Muscle layer of colon (tissue), 2 donors: ENCODE data around the gene UNK.

Experiments
- H3K27ac ChIP-seq: one replicate; pipeline ENCODE4 v1.7.0; 2013; ENCODE audit warnings: low read depth, mild to moderate bottlenecking, low read length, moderate library complexity
- H3K27me3 ChIP-seq, 2 donors: one replicate each; pipeline ENCODE4 v1.7.0; 2013; ENCODE audit warnings: low read length in 2 of 2, mild to moderate bottlenecking in 2 of 2; ENCODE audit not compliant: insufficient read depth in 2 of 2, control insufficient read depth in 1 of 2
- H3K36me3 ChIP-seq: one replicate; pipeline ENCODE4 v1.7.0; 2013; ENCODE audit warnings: mild to moderate bottlenecking, low read length; ENCODE audit not compliant: insufficient read depth
- H3K4me1 ChIP-seq: one replicate; pipeline ENCODE4 v1.7.0; 2013; ENCODE audit warnings: mild to moderate bottlenecking, low read length; ENCODE audit not compliant: insufficient read depth
- H3K4me3 ChIP-seq, 2 donors: one replicate each; pipeline ENCODE4 v1.7.0; 2013; ENCODE audit warnings: low read length in 2 of 2, low read depth in 1 of 2, mild to moderate bottlenecking in 1 of 2, moderate library complexity in 1 of 2
- H3K9ac ChIP-seq: one replicate; pipeline ENCODE4 v1.7.0; 2013; ENCODE audit warnings: low read length
- H3K9me3 ChIP-seq: one replicate; pipeline ENCODE4 v1.7.0; 2013; ENCODE audit warnings: mild to moderate bottlenecking, low read length
- donor health status: abdominal sarcoma.
- donor health status: Adenocarcinoma of cecum.

Gene UNK

GRCh38 chr17:75784473-75785015 lies at the start of gene UNK:
UNK (plus strand) TSS chr17:75784806; CDS start chr17:75784881, 75 bp downstream.
- H3K4me3 ChIP-seq = peak within 1 kb of the TSS; percentile 57 to 88
- H3K4me1 ChIP-seq = peaks cover 39% of the 10 kb centered on the region
- peak within 1 kb of the TSS; percentile 81 for H3K9ac ChIP-seq

GRCh38 chr17:75736173-75736835 lies 48.3 kb upstream of the UNK start:
- H3K27ac ChIP-seq = no peak overlapping the region
- H3K4me3 ChIP-seq = no peak overlapping the region
- no peaks in the 10 kb centered on the region for H3K27me3 ChIP-seq
- H3K4me1 ChIP-seq = no peaks in the 10 kb centered on the region
- H3K9ac ChIP-seq = no peak overlapping the region
- no peaks in the 10 kb centered on the region for H3K9me3 ChIP-seq
- no peaks in the 10 kb centered on the region for H3K36me3 ChIP-seq

More at GRCh38 chr17:75784473-75785015, at the start of gene UNK:
- Histone ChIP-seq H3K27me3 (no peaks in the 10 kb centered on the region), H3K36me3 (no peaks in the 10 kb centered on the region), H3K27ac (peak within 1 kb of the TSS; percentile 96), H3K9me3 (no peaks in the 10 kb centered on the region)

- no peaks in the 10 kb centered on the region for H3K27me3 ChIP-seq
- H3K9me3 ChIP-seq = no peaks in the 10 kb centered on the region
- H3K4me3 ChIP-seq = no peak overlapping the region
- no peaks in the 10 kb centered on the region for H3K4me1 ChIP-seq
- no peak overlapping the region for H3K9ac ChIP-seq
- no peaks in the 10 kb centered on the region for H3K36me3 ChIP-seq
- H3K27ac ChIP-seq = no peak overlapping the region
Observed at GRCh38 chr17:75737133-75737962, 47.3 kb upstream of the UNK start.

- H3K4me3 ChIP-seq = no peak overlapping the region
- no peak overlapping the region for H3K9ac ChIP-seq
- no peaks in the 10 kb centered on the region for H3K27me3 ChIP-seq
- no peaks in the 10 kb centered on the region for H3K36me3 ChIP-seq
- no peak overlapping the region for H3K27ac ChIP-seq
- no peaks in the 10 kb centered on the region for H3K9me3 ChIP-seq
- H3K4me1 ChIP-seq = no peaks in the 10 kb centered on the region
Observed at GRCh38 chr17:75738218-75738802, 46.3 kb upstream of the UNK start.

- H3K4me1 ChIP-seq = no peaks in the 10 kb centered on the region
- no peaks in the 10 kb centered on the region for H3K9me3 ChIP-seq
- no peak overlapping the region for H3K27ac ChIP-seq
- no peak overlapping the region for H3K4me3 ChIP-seq
- no peak overlapping the region for H3K9ac ChIP-seq
- no peaks in the 10 kb centered on the region for H3K36me3 ChIP-seq
- H3K27me3 ChIP-seq = no peaks in the 10 kb centered on the region
Observed at GRCh38 chr17:75739174-75739573, 45.4 kb upstream of the UNK start.

GRCh38 chr17:75739801-75740200 lies 44.8 kb upstream of the UNK start:
- Histone ChIP-seq H3K4me1 (no peaks in the 10 kb centered on the region), H3K4me3 (no peak overlapping the region), H3K27ac (no peak overlapping the region), H3K36me3 (no peaks in the 10 kb centered on the region), H3K27me3 (no peaks in the 10 kb centered on the region), H3K9me3 (no peaks in the 10 kb centered on the region), H3K9ac (no peak overlapping the region)

GRCh38 chr17:75740215-75740614 lies 44.4 kb upstream of the UNK start:
- no peaks in the 10 kb centered on the region for H3K4me1 ChIP-seq
- H3K27me3 ChIP-seq = no peaks in the 10 kb centered on the region
- no peaks in the 10 kb centered on the region for H3K36me3 ChIP-seq
- no peak overlapping the region for H3K9ac ChIP-seq
- no peak overlapping the region for H3K27ac ChIP-seq
- no peak overlapping the region for H3K4me3 ChIP-seq
- H3K9me3 ChIP-seq = no peaks in the 10 kb centered on the region

GRCh38 chr17:75740631-75741077 lies 44.0 kb upstream of the UNK start:
- Histone ChIP-seq H3K9me3 (no peaks in the 10 kb centered on the region), H3K27ac (no peak overlapping the region), H3K4me3 (no peak overlapping the region), H3K36me3 (no peaks in the 10 kb centered on the region), H3K27me3 (no peaks in the 10 kb centered on the region), H3K4me1 (no peaks in the 10 kb centered on the region), H3K9ac (no peak overlapping the region)

GRCh38 chr17:75742337-75742736 lies 42.3 kb upstream of the UNK start:
- Histone ChIP-seq H3K4me1 (no peaks in the 10 kb centered on the region), H3K9ac (no peak overlapping the region), H3K27me3 (no peaks in the 10 kb centered on the region), H3K36me3 (no peaks in the 10 kb centered on the region), H3K27ac (no peak overlapping the region), H3K9me3 (no peaks in the 10 kb centered on the region), H3K4me3 (no peak overlapping the region)

GRCh38 chr17:75743625-75744206 lies 40.9 kb upstream of the UNK start:
- no peaks in the 10 kb centered on the region for H3K9me3 ChIP-seq
- H3K4me1 ChIP-seq = peaks cover 5% of the 10 kb centered on the region
- H3K9ac ChIP-seq = no peak overlapping the region
- no peaks in the 10 kb centered on the region for H3K27me3 ChIP-seq
- H3K36me3 ChIP-seq = no peaks in the 10 kb centered on the region
- H3K4me3 ChIP-seq = no peak overlapping the region
- no peak overlapping the region for H3K27ac ChIP-seq

- H3K9ac ChIP-seq = no peak overlapping the region
- H3K36me3 ChIP-seq = no peaks in the 10 kb centered on the region
- no peak overlapping the region for H3K27ac ChIP-seq
- no peaks in the 10 kb centered on the region for H3K27me3 ChIP-seq
- H3K4me3 ChIP-seq = no peak overlapping the region
- no peaks in the 10 kb centered on the region for H3K9me3 ChIP-seq
- peaks cover 9% of the 10 kb centered on the region for H3K4me1 ChIP-seq
Observed at GRCh38 chr17:75748706-75749105, 35.9 kb upstream of the UNK start.
